ENCODE measurements around the gene EN2.

Gene EN2

GRCh38 chr7:155454183-155455112, 3.5 kb upstream of the EN2 start:
- no peak overlapping the region for H3K27ac ChIP-seq (ENCODE audit: low read length)
- H3K4me3 ChIP-seq (ENCODE audit: low read length) = no peak overlapping the region
- peaks cover 98% of the 10 kb centered on the region for H3K27me3 ChIP-seq (ENCODE audit: insufficient read depth, low read length)
- no peak overlapping the region for H3K9ac ChIP-seq (ENCODE audit: low read depth, low read length)
- H3K4me1 ChIP-seq (ENCODE audit: insufficient read depth, low read length) = no peaks in the 10 kb centered on the region
- H3K9me3 ChIP-seq (ENCODE audit: insufficient read depth, low read depth, low read length) = peaks cover 9% of the 10 kb centered on the region; the same call in 1 of the 2 replicates
- H3K36me3 ChIP-seq (ENCODE audit: insufficient read depth, low read depth, low read length) = no peaks in the 10 kb centered on the region

- H3K4me1 ChIP-seq (ENCODE audit: insufficient read depth, low read length) = no peaks in the 10 kb centered on the region
- H3K27me3 ChIP-seq (ENCODE audit: insufficient read depth, low read length) = peaks cover 98% of the 10 kb centered on the region
- H3K9me3 ChIP-seq (ENCODE audit: insufficient read depth, low read depth, low read length) = peaks cover 10% of the 10 kb centered on the region; the same call in 1 of the 2 replicates
- no peak overlapping the region for H3K4me3 ChIP-seq (ENCODE audit: low read length)
- H3K9ac ChIP-seq (ENCODE audit: low read depth, low read length) = no peak overlapping the region
- no peaks in the 10 kb centered on the region for H3K36me3 ChIP-seq (ENCODE audit: insufficient read depth, low read depth, low read length)
- no peak overlapping the region for H3K27ac ChIP-seq (ENCODE audit: low read length)
Observed at GRCh38 chr7:155455132-155455693, 2.7 kb upstream of the EN2 start.

DNA sequence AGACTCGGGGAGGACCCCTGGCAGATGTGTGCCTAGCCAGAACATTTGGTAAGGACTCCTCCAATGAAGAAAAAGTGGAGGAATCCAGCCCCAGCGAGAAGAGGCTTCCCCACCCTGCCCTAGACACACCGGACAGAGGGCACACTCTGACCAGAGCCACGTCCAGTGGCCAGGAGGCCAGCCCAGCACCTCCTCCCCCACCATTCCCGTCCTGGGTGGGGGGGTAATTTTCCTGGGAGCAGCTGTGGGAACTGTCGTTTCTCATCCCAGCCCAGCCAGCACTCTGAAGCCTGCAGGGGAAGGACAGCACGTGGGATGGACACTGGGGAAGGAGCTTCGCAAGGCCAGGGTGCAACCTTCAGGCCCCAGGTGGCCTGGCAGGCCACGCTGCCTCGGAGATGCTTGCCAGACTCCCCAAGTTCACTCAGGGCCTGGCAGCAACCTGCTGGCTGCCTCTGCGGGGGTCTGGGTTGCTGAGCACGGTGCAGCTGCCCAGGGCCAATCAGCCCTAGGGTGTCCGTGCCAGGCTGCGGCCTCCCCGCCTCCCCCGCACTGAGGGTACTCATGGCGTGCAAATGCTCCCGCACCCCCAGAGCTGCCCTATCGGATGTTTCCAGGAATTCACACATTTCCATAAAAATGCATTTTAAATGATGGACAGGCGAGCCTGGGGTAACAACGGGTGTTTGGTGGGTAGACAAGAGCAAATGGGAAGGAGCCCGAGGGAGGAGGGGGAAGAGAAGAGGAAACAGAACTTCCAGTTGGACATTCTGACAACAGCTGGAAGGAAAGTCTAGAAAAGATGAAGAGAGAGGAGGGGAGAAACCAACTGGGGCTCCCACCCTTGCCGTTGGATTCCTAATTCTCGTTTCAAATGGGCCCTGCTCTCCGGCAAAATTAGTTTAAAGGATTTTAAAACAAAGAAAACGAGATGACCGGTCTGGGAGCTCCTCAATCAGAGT, 1.9 kb upstream of the EN2 start:
- no peaks in the 10 kb centered on the region for H3K4me1 ChIP-seq (ENCODE audit: insufficient read depth, low read length)
- H3K36me3 ChIP-seq (ENCODE audit: insufficient read depth, low read depth, low read length) = no peaks in the 10 kb centered on the region
- H3K27me3 ChIP-seq (ENCODE audit: insufficient read depth, low read length) = peaks cover 98% of the 10 kb centered on the region
- H3K4me3 ChIP-seq (ENCODE audit: low read length) = peak overlapping the region; percentile 21; the same call in 1 of the 2 replicates
- no peak overlapping the region for H3K9ac ChIP-seq (ENCODE audit: low read depth, low read length)
- no peak overlapping the region for H3K27ac ChIP-seq (ENCODE audit: low read length)
- H3K9me3 ChIP-seq (ENCODE audit: insufficient read depth, low read depth, low read length) = peaks cover 10% of the 10 kb centered on the region; the same call in 1 of the 2 replicates

DNA sequence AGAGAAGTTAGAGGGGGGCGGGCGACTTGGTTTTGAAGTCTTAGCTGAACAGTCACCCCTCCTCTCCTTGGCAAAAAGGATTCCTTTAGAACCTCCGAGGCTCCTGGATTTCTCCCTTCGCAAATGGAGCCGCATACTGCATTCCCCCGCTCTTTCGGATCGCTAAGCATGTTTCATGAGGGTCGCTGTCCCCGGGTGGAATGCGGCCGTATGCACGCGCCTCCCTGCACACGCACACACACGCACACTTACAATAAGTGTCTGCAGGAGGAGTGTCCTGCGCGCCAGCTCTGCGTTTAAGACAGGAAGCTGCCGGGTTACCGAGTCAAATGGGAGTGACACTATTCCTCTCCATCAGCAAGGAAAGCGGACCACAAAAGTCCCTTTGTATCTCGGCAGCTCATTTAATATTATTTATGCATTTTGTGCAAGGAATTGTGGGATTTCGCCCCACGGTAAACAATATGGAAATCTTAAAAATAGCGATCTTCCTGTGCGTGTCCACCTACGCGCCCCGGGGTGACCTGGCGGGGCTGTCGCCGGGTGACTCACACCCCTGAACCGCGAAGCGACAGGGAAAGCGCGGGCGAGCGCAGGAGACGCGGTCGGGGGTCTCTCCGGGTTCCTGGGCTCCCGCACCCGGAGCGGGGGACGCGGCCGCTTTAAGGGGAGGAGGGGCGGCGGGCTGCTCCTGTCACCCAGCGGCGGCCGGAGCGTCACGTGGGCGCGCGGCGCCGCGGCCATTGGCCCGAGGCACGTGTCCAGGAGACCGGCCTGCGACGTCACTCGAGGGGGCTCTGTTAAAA, 988 bp upstream of the EN2 start:
- peaks cover 98% of the 10 kb centered on the region for H3K27me3 ChIP-seq (ENCODE audit: insufficient read depth, low read length)
- no peak overlapping the region for H3K9ac ChIP-seq (ENCODE audit: low read depth, low read length)
- H3K27ac ChIP-seq (ENCODE audit: low read length) = no peak overlapping the region
- H3K4me3 ChIP-seq (ENCODE audit: low read length) = peak overlapping the region; percentile 21; the same call in 1 of the 2 replicates
- no peaks in the 10 kb centered on the region for H3K36me3 ChIP-seq (ENCODE audit: insufficient read depth, low read depth, low read length)
- H3K4me1 ChIP-seq (ENCODE audit: insufficient read depth, low read length) = no peaks in the 10 kb centered on the region
- H3K9me3 ChIP-seq (ENCODE audit: insufficient read depth, low read depth, low read length) = peaks cover 6% of the 10 kb centered on the region; the same call in 1 of the 2 replicates

DNA sequence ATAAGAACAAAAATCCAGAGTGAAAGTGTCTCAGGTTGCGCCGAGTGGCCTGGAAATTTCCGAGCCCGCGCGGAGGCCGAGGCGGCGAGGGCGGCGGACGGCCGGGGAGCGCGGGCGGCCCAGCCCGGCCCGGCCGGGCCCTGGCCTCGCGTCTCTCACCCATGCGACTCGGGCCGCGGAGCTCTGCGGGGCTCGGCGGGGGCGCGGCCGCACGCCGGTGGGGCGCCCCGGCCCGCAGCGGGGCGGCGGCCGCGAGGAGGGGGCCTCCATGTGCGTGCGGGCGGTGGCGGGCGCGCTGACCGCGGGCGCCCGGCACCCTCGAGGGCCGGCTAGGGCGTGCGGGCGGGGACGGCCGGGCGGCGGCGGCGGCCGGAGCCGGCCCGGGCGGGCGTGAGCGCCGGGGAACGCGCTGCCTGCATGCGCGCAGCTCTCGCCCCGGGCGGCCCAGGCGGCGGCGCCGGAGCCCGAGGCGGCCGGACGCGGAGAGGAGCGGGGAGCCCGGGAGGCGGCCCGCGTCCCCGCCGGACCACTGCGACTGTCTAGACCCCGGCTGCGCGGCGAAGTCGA, 302 bp upstream of the EN2 start:
- Histone ChIP-seq H3K9ac (ENCODE audit: low read depth, low read length) (no peak overlapping the region), H3K4me3 (ENCODE audit: low read length) (no peak overlapping the region), H3K27ac (ENCODE audit: low read length) (no peak overlapping the region), H3K9me3 (ENCODE audit: insufficient read depth, low read depth, low read length) (peaks cover 6% of the 10 kb centered on the region; the same call in 1 of the 2 replicates), H3K36me3 (ENCODE audit: insufficient read depth, low read depth, low read length) (no peaks in the 10 kb centered on the region), H3K4me1 (ENCODE audit: insufficient read depth, low read length) (no peaks in the 10 kb centered on the region), H3K27me3 (ENCODE audit: insufficient read depth, low read length) (peaks cover 98% of the 10 kb centered on the region)

- Histone ChIP-seq H3K4me3 (ENCODE audit: low read length) (peak overlapping the region; percentile 46; the same call in 1 of the 2 replicates), H3K4me1 (ENCODE audit: insufficient read depth, low read length) (no peaks in the 10 kb centered on the region), H3K9me3 (ENCODE audit: insufficient read depth, low read depth, low read length) (peaks cover 6% of the 10 kb centered on the region; the same call in 1 of the 2 replicates), H3K27ac (ENCODE audit: low read length) (no peak overlapping the region), H3K9ac (ENCODE audit: low read depth, low read length) (no peak overlapping the region), H3K27me3 (ENCODE audit: insufficient read depth, low read length) (peaks cover 98% of the 10 kb centered on the region), H3K36me3 (ENCODE audit: insufficient read depth, low read depth, low read length) (no peaks in the 10 kb centered on the region)
Observed at GRCh38 chr7:155458878-155459699, 1.2 kb downstream of the EN2 start.

- H3K4me3 ChIP-seq (ENCODE audit: low read length) = peak overlapping the region; percentile 46; the same call in 1 of the 2 replicates
- H3K27me3 ChIP-seq (ENCODE audit: insufficient read depth, low read length) = peaks cover 98% of the 10 kb centered on the region
Observed at GRCh38 chr7:155459700-155460461, 2.0 kb downstream of the EN2 start.

DNA sequence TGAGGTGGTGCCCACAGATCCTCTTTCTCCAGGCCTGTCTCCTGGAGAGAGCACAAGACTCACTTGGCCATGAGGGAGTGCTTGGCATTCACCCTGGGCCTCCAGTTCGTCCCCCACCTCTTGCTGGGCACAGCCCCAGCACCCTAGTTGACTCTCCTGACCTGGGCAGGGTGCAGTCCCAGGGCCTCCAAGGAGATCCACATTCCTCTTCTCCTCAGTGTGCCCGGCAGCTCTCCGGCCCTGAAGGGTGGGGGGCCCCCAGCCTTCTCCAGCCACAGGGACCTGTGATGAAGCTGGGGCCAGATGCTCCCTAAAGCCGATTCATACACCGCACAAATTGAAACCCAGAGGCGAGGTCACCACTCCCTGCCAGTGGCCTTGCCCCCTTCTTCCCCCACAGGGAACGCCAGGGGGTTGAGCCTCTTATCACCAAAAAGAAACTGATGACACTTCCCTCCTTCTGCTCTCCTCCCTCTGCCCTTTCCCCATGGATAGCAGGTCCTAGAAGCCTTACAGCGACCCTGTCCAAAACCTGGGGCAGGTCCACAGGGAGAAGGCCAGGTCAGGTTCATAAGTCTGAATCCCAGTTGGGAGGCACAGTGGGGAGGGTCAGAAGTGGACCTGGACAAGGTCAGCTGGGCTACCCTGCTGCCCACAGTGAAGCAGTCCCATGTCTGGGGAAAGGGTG, 3.1 kb downstream of the EN2 start:
- H3K36me3 ChIP-seq (ENCODE audit: insufficient read depth, low read depth, low read length) = no peaks in the 10 kb centered on the region
- H3K9ac ChIP-seq (ENCODE audit: low read depth, low read length) = no peak overlapping the region
- peaks cover 8% of the 10 kb centered on the region for H3K9me3 ChIP-seq (ENCODE audit: insufficient read depth, low read depth, low read length)
- H3K4me1 ChIP-seq (ENCODE audit: insufficient read depth, low read length) = no peaks in the 10 kb centered on the region
- H3K4me3 ChIP-seq (ENCODE audit: low read length) = peak overlapping the region; percentile 40; the same call in 1 of the 2 replicates
- H3K27me3 ChIP-seq (ENCODE audit: insufficient read depth, low read length) = peaks cover 98% of the 10 kb centered on the region
- no peak overlapping the region for H3K27ac ChIP-seq (ENCODE audit: low read length)

More at GRCh38 chr7:155459700-155460461, 2.0 kb downstream of the EN2 start:
- Histone ChIP-seq H3K36me3 (ENCODE audit: insufficient read depth, low read depth, low read length) (no peaks in the 10 kb centered on the region), H3K9me3 (ENCODE audit: insufficient read depth, low read depth, low read length) (peaks cover 6% of the 10 kb centered on the region; the same call in 1 of the 2 replicates), H3K9ac (ENCODE audit: low read depth, low read length) (no peak overlapping the region; the same call in 1 of the 2 replicates), H3K27ac (ENCODE audit: low read length) (no peak overlapping the region), H3K4me1 (ENCODE audit: insufficient read depth, low read length) (no peaks in the 10 kb centered on the region)

GRCh38 chr7:155461631-155462030, 3.7 kb downstream of the EN2 start:
- Histone ChIP-seq H3K27me3 (ENCODE audit: insufficient read depth, low read length) (peaks cover 98% of the 10 kb centered on the region), H3K27ac (ENCODE audit: low read length) (no peak overlapping the region), H3K36me3 (ENCODE audit: insufficient read depth, low read depth, low read length) (no peaks in the 10 kb centered on the region), H3K9me3 (ENCODE audit: insufficient read depth, low read depth, low read length) (peaks cover 8% of the 10 kb centered on the region), H3K9ac (ENCODE audit: low read depth, low read length) (no peak overlapping the region), H3K4me1 (ENCODE audit: insufficient read depth, low read length) (no peaks in the 10 kb centered on the region), H3K4me3 (ENCODE audit: low read length) (peak overlapping the region; percentile 25; the same call in 1 of the 2 replicates)
